RWPE2 (cell line): Measurements from ENCODE around the gene RPL28.

Source experiments
- ATAC-seq: fragments of 200-7000 bp; cut with Tn5 transposase; 3 replicates; pipeline ENCODE4 v1.9.1; 2021; ENCODE audit warnings: low read depth
- DNase-seq: peaks from one replicate; pipeline ENCODE4 v3.0.0-alpha.2; 2020; ENCODE audit warnings: low spot score
- H3K27ac ChIP-seq: fragments of 450-650 bp; 2 replicates; pipeline ENCODE4 v1.5.1; 2017; ENCODE audit warnings: mild to moderate bottlenecking; ENCODE audit not compliant: poor library complexity, severe bottlenecking
- H3K27me3 ChIP-seq: fragments of 250-450 bp; sonication (Bioruptor Pico); 2 replicates; pipeline ENCODE4 v1.5.1; 2021; ENCODE audit warnings: mild to moderate bottlenecking, moderate library complexity; ENCODE audit not compliant: insufficient read depth, poor library complexity, severe bottlenecking
- H3K36me3 ChIP-seq: fragments of 250-450 bp; sonication (Bioruptor Pico); 2 replicates; pipeline ENCODE4 v1.5.1; 2020; ENCODE audit warnings: low read depth, mild to moderate bottlenecking, moderate library complexity
- H3K4me1 ChIP-seq: fragments of 250-450 bp; sonication (Bioruptor Pico); 2 replicates; pipeline ENCODE4 v1.5.1; 2021; ENCODE audit warnings: mild to moderate bottlenecking, moderate library complexity; ENCODE audit not compliant: insufficient read depth, poor library complexity, severe bottlenecking
- H3K4me3 ChIP-seq: fragments of 250-450 bp; sonication (Bioruptor Pico); 2 replicates; pipeline ENCODE4 v1.5.1; 2021; ENCODE audit warnings: mild to moderate bottlenecking, moderate library complexity; ENCODE audit not compliant: severe bottlenecking
- H3K9me3 ChIP-seq: fragments of 250-450 bp; sonication (Bioruptor Pico); 2 replicates; pipeline ENCODE4 v1.5.1; 2021; ENCODE audit warnings: mild to moderate bottlenecking, moderate library complexity; ENCODE audit not compliant: severe bottlenecking
- TF ChIP-seq, protein P1 (sequence below): fragments of 450-650 bp; IDR thresholded peaks from one replicate; pipeline ENCODE4 v1.5.1; 2017; ENCODE audit warnings: mild to moderate bottlenecking, moderate library complexity; ENCODE audit not compliant: poor library complexity, severe bottlenecking

The RPL28 gene

DNA sequence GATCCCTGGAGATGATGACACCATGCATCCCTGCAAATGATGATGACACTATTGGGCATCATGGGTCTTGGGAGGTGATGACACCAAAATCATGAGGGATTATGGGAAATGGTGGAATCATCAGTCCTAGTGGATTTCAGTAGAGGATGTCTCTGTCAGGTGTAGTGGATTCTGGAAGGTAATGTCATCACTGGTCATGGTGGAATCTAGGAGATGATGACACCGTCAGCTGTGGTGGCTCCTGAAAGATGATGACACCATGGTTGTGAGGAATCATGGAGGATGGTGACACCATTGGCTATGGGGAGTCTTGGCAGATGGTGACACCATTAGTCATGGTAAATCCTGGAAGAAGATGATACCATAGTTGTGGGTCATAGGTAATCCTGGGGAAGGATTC lies 45.5 kb downstream of the RPL28 start:
- no peaks in the 10 kb centered on the region for H3K4me1 ChIP-seq
- no peak overlapping the region for H3K27ac ChIP-seq
- TF ChIP-seq, protein P1, sequence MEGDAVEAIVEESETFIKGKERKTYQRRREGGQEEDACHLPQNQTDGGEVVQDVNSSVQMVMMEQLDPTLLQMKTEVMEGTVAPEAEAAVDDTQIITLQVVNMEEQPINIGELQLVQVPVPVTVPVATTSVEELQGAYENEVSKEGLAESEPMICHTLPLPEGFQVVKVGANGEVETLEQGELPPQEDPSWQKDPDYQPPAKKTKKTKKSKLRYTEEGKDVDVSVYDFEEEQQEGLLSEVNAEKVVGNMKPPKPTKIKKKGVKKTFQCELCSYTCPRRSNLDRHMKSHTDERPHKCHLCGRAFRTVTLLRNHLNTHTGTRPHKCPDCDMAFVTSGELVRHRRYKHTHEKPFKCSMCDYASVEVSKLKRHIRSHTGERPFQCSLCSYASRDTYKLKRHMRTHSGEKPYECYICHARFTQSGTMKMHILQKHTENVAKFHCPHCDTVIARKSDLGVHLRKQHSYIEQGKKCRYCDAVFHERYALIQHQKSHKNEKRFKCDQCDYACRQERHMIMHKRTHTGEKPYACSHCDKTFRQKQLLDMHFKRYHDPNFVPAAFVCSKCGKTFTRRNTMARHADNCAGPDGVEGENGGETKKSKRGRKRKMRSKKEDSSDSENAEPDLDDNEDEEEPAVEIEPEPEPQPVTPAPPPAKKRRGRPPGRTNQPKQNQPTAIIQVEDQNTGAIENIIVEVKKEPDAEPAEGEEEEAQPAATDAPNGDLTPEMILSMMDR = no peak
- no peak for ATAC-seq
- no peaks in the 10 kb centered on the region for H3K9me3 ChIP-seq
- DNase-seq = no peak
- H3K4me3 ChIP-seq = no peak overlapping the region
- H3K27me3 ChIP-seq = peaks cover 12% of the 10 kb centered on the region
- no peaks in the 10 kb centered on the region for H3K36me3 ChIP-seq

DNA sequence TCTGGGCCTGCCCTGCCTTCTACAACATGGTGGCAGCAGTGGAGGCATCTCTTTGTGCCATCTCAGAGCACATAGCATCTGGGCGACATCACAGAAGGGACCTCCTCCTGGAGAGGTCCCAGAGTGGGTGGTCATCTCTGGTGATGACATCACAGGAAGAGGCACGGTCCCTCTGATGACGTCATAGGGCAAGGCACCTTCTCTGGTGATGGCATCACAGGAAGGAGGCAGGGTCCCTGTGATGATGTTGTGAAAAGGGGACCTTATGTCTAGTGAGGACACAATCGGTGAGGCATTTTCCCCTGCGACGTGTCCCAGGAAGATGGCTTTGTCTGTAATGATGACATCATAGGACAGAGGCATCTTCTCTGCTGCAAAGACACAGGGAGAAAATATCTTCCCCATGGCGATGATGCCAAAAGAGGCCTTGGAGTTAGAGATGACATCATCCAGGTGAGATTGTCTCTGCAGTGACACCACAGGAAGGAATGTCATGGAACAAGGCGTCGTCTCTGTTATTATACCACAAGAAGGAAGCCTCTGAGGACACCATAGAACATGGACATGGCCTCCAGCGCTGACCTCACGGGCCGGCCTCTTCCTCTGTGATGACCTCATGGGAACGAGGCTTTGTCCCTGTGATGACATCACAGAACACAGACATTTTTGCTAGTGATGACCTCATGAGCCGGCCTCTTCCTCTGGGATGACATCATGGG lies 46.7 kb downstream of the RPL28 start:
- Histone ChIP-seq H3K36me3 (no peaks in the 10 kb centered on the region), H3K4me1 (no peaks in the 10 kb centered on the region), H3K4me3 (no peak overlapping the region), H3K9me3 (no peaks in the 10 kb centered on the region), H3K27me3 (peaks cover 12% of the 10 kb centered on the region), H3K27ac (no peak overlapping the region)
- TF ChIP-seq, protein P1 = no peak
- DNase-seq (no peak), ATAC-seq (no peak)

DNA sequence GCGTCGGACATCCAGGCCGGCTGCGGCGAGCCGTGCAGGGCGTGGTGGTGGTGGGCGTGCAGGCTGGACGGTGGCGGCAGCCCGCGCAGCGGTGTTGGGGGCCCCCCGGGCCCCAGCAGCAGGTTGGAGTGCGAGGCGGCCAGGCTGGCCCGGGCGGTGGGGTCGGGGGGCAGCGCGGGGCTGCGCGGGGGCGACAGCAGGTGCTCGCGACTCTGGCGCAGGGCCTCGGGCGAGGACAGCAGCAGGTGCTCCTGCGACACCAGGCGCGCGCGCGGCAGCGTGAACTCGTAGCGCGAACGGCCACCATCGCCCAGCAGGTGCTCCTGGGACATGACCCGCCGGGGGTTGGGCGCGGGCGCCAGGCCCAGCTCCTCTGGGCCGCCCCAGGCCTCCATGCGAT lies 47.6 kb downstream of the RPL28 start:
- no peaks in the 10 kb centered on the region for H3K9me3 ChIP-seq
- peaks cover 12% of the 10 kb centered on the region for H3K27me3 ChIP-seq
- ATAC-seq = no peak
- H3K27ac ChIP-seq = no peak overlapping the region
- no peak overlapping the region for H3K4me3 ChIP-seq
- no peak for DNase-seq
- no peaks in the 10 kb centered on the region for H3K36me3 ChIP-seq
- no peaks in the 10 kb centered on the region for H3K4me1 ChIP-seq
- TF ChIP-seq, protein P1 = no peak

- H3K36me3 ChIP-seq = no peaks in the 10 kb centered on the region
- H3K27ac ChIP-seq = no peak overlapping the region
- TF ChIP-seq, protein P1 = no peak
- H3K27me3 ChIP-seq = peaks cover 17% of the 10 kb centered on the region
- DNase-seq (no peak), ATAC-seq (no peak)
- no peak overlapping the region for H3K4me3 ChIP-seq
- no peaks in the 10 kb centered on the region for H3K4me1 ChIP-seq
- H3K9me3 ChIP-seq = no peaks in the 10 kb centered on the region
Observed at GRCh38 chr19:55434356-55434919, 48.7 kb downstream of the RPL28 start.

DNA sequence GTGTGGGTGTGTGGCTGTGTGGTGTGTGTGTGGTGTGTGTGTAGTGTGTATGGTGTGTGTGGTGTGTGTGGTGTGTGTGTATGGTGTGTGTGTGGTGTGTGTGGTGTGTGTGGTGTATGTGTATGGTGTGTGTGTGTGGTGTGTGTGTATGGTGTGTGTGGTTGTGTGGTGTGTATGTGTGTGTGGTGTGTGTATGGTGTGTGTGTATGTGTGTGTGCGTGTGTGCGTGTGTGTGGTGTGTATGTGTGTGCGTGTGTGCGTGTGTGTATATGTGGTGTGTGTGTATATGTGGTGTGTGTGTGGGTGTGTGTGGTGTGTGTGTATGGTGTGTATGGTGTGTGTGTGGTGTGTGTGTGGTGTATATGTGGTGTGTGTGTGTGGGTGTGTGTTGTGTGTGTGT lies 49.3 kb downstream of the RPL28 start:
- Histone ChIP-seq H3K27ac (no peak overlapping the region), H3K36me3 (no peaks in the 10 kb centered on the region), H3K4me3 (no peak overlapping the region), H3K4me1 (no peaks in the 10 kb centered on the region), H3K27me3 (peaks cover 17% of the 10 kb centered on the region), H3K9me3 (no peaks in the 10 kb centered on the region)
- DNase-seq (no peak), ATAC-seq (no peak)
- TF ChIP-seq, protein P1 = no peak
